PC-3 (cell line): ENCODE data around the gene PPP2CA. TPM values are rescaled to one million over a fixed set of nuclear protein-coding genes. Genes with fewer than 3 reads are reported as not detected.
A peak's percentile ranks its signal among the peaks of the same experiment; 100 is the strongest.

ENCODE experiments used
- ATAC-seq: fragments of 200-7000 bp; cut with Tn5 transposase; 2 replicates; pipeline ENCODE4 v1.9.1; 2020; ENCODE audit warnings: mild to moderate bottlenecking, moderate library complexity
- BruUV-seq: library from RNA; stranded (reverse); fragments of 400-500 nt; replicated peaks from 2 replicates; lab custom pipeline; 2021; lab: Mats Ljungman, UMichigan
- CTCF ChIA-PET: fragments of 300-600 bp; sonication (Branson Sonifier 250); formaldehyde crosslinking; loops from one replicate; lab custom pipeline; 2022; ENCODE audit warnings: antibody characterized with exemption; lab: Charles Lee
- POLR2A ChIA-PET: fragments of 300-600 bp; sonication (Branson Sonifier 250); formaldehyde crosslinking; loops from one replicate; lab custom pipeline; 2022; ENCODE audit warnings: antibody characterized with exemption; ENCODE audit not compliant: unreplicated experiment; lab: Charles Lee
- DNase-seq: peaks from one replicate; pipeline ENCODE4 v3.0.0-alpha.2; 2015
- H2AFZ ChIP-seq: fragments of 300-600 bp; sonication (generic); 2 replicates; pipeline ENCODE4 v1.6.0; 2016; ENCODE audit warnings: antibody characterized with exemption, low read length
- H3F3A ChIP-seq: fragments of 300-600 bp; sonication (generic); one replicate; pipeline ENCODE4 v1.6.0; 2017; ENCODE audit warnings: antibody characterized with exemption, low read length, control low read depth, mild to moderate bottlenecking; ENCODE audit not compliant: unreplicated experiment
- H3K27ac ChIP-seq: fragments of 300-600 bp; sonication (generic); 2 replicates; pipeline ENCODE4 v1.5.1; 2016; ENCODE audit warnings: mild to moderate bottlenecking, low read length
- H3K27me3 ChIP-seq: fragments of 300-600 bp; sonication (generic); 2 replicates; pipeline ENCODE4 v1.6.1; 2016; ENCODE audit warnings: low read length, mixed read lengths
- H3K36me3 ChIP-seq: fragments of 300-600 bp; sonication (generic); 2 replicates; pipeline ENCODE4 v1.6.1; 2016; ENCODE audit warnings: low read depth, mixed run types, low read length, mixed read lengths
- H3K4me1 ChIP-seq: fragments of 300-600 bp; sonication (generic); 2 replicates; pipeline ENCODE4 v1.5.1; 2016; ENCODE audit warnings: low read length; ENCODE audit not compliant: insufficient read depth
- H3K4me2 ChIP-seq: fragments of 300-600 bp; sonication (generic); 2 replicates; pipeline ENCODE4 v1.6.0; 2016; ENCODE audit warnings: low read length
- H3K4me3 ChIP-seq: fragments of 300-600 bp; sonication (generic); 2 replicates; pipeline ENCODE4 v1.5.1; 2016; ENCODE audit warnings: mild to moderate bottlenecking, low read length, mixed read lengths
- H3K79me2 ChIP-seq: fragments of 300-600 bp; sonication (generic); 2 replicates; pipeline ENCODE4 v1.6.1; 2017; ENCODE audit warnings: low read length, mixed read lengths
- H3K9ac ChIP-seq: fragments of 300-600 bp; sonication (generic); 2 replicates; pipeline ENCODE4 v1.6.0; 2016; ENCODE audit warnings: mild to moderate bottlenecking, low read length
- H3K9me2 ChIP-seq: fragments of 300-600 bp; sonication (generic); replicated peaks from 2 replicates; pipeline ENCODE4 v1.6.1; 2016; ENCODE audit warnings: mixed run types, low read length, mixed read lengths
- H3K9me3 ChIP-seq: fragments of 300-600 bp; sonication (generic); 2 replicates; pipeline ENCODE4 v1.6.1; 2016; ENCODE audit warnings: low read length, mixed read lengths
- H4K20me1 ChIP-seq: fragments of 300-600 bp; sonication (generic); 2 replicates; pipeline ENCODE4 v1.6.1; 2016; ENCODE audit warnings: low read length, mixed read lengths
- EZH2 ChIP-seq: fragments of 300-600 bp; sonication (generic); IDR thresholded peaks from one replicate; pipeline ENCODE4 v1.6.1; 2017; ENCODE audit warnings: antibody characterized with exemption, mild to moderate bottlenecking, low read length; ENCODE audit not compliant: unreplicated experiment
- EZH2phosphoT487 ChIP-seq: fragments of 300-600 bp; sonication (generic); IDR thresholded peaks from 2 replicates; pipeline ENCODE4 v1.6.1; 2018; ENCODE audit warnings: mild to moderate bottlenecking, antibody characterized with exemption, low read length, borderline replicate concordance
- intact Hi-C: fragments of 100-400 bp; cut with micrococcal nuclease; formaldehyde crosslinking; loops from 2 replicates; pipeline ENCODE4 v1.9.0; 2023
- total RNA-seq: library from RNA; depleted of rRNA; stranded (reverse); fragments of >200 nt; gene quantifications from 2 replicates; pipeline ENCODE4 v1.2.3, GENCODE V29; 2014
- TF ChIP-seq, protein P1 (sequence below): fragments of 300-600 bp; sonication (generic); conservative IDR thresholded peaks from 2 replicates; pipeline ENCODE4 v1.5.1; 2017; ENCODE audit warnings: antibody characterized with exemption, low read depth, mild to moderate bottlenecking, low read length

PPP2CA gene
- total RNA-seq, 1 experiment from 2014 or later: 184 TPM

DNA sequence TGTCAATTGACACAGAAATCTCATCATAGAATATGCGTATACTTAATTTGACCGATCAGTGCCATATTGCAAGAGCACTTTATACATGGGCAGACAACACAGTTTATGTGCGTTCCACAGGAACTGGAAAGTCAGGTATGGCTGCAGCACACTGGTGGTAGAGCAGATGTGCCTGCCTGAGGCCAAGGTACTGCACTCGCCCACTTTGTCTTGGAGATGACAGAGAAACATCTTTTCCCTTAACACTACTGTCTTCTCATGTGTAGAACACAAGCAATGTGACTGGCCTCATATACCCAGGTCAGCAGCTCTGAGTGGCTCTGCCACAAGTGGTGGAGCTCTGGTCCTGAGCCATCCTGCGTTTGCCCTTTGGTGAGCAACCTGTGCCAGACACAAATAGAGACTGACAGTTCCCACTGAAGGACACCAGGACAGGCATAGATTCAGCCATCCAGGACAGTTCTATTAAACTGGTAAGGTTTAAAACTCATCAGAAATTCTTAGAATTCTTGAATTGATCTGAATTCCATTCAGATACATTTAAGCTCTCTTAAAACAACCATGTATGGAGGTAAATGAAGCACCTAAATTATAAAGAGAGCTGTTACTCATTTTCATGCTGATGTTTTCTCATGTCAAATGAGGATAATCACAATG is 21.0 kb upstream of the PPP2CA start:
- Histone ChIP-seq H3K27me3 (no peaks in the 10 kb centered on the region), H2AFZ (no peak overlapping the region), H3K4me1 (peaks cover 43% of the 10 kb centered on the region), H3K9me3 (no peaks in the 10 kb centered on the region), H3K4me3 (peak overlapping the region; percentile 40; the same call in 1 of the 2 replicates), H3K4me2 (peak overlapping the region; percentile 74), H3K79me2 (no peaks in the 10 kb centered on the region), H3F3A (peaks cover 8% of the 10 kb centered on the region), H4K20me1 (no peaks in the 10 kb centered on the region), H3K36me3 (no peaks in the 10 kb centered on the region), H3K9me2 (no peaks in the 10 kb centered on the region), H3K9ac (peak overlapping the region; percentile 24; the same call in 1 of the 2 replicates), H3K27ac (peak overlapping the region; percentile 87)
- DNase-seq (peak; percentile 58), ATAC-seq (peak; percentile 5; the same call in 1 of the 2 replicates)
- TF ChIP-seq, protein P1, sequence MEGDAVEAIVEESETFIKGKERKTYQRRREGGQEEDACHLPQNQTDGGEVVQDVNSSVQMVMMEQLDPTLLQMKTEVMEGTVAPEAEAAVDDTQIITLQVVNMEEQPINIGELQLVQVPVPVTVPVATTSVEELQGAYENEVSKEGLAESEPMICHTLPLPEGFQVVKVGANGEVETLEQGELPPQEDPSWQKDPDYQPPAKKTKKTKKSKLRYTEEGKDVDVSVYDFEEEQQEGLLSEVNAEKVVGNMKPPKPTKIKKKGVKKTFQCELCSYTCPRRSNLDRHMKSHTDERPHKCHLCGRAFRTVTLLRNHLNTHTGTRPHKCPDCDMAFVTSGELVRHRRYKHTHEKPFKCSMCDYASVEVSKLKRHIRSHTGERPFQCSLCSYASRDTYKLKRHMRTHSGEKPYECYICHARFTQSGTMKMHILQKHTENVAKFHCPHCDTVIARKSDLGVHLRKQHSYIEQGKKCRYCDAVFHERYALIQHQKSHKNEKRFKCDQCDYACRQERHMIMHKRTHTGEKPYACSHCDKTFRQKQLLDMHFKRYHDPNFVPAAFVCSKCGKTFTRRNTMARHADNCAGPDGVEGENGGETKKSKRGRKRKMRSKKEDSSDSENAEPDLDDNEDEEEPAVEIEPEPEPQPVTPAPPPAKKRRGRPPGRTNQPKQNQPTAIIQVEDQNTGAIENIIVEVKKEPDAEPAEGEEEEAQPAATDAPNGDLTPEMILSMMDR: no peak
- TF ChIP-seq EZH2 (no peak), EZH2phosphoT487 (no peak)
- ChIA-PET CTCF (no interaction called here), POLR2A (interaction anchor here (1.1 to 1.2 kb wide), 2 partner anchors 21 to 70 kb away, joined by 3 to 15 read pairs; partner anchors contain the start of gene PPP2CA)
- intact Hi-C loops: no loop called here
- BruUV-seq: TSS peak; percentile 70

DNA sequence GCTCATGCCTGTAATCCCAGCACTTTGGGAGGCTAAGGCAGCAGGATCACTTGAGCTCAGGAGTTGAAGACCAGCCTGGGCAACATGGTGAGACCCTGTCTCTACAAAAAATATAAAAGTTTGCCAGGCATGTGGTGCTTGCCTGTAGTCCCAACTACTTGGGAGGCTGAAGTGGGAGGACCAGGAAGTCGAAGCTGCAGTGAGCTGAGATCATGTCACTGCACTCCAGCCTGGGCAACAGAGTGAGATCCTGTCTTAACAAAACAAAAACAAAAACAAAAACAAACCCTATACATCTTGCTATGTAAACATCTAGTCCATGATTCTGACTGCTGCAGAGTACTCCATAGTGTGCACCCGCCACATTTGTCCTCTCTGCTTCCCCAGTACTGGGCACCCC is 19.8 kb upstream of the PPP2CA start:
- H3K36me3 ChIP-seq: no peaks in the 10 kb centered on the region
- H3K9ac ChIP-seq: peak overlapping the region; percentile 43; the same call in 1 of the 2 replicates
- no peaks in the 10 kb centered on the region for H3K27me3 ChIP-seq
- no TSS peak for BruUV-seq
- POLR2A ChIA-PET: interaction anchor here (0.5 to 1.8 kb wide), 3 partner anchors 20 to 37 kb away, joined by 3 to 16 read pairs (median 8); partner anchors contain the start of gene PPP2CA
- H3K9me2 ChIP-seq: no peaks in the 10 kb centered on the region
- no peaks in the 10 kb centered on the region for H3K79me2 ChIP-seq
- peak overlapping the region; percentile 93 for H3K4me2 ChIP-seq
- H3K27ac ChIP-seq: peak overlapping the region; percentile 86
- ATAC-seq (no peak), DNase-seq (no peak)
- no peak overlapping the region for H2AFZ ChIP-seq
- peak overlapping the region; percentile 65; the same call in 1 of the 2 replicates for H3K4me3 ChIP-seq
- H4K20me1 ChIP-seq: no peaks in the 10 kb centered on the region
- H3K9me3 ChIP-seq: no peaks in the 10 kb centered on the region
- TF ChIP-seq EZH2phosphoT487: no peak
- no peak for TF ChIP-seq EZH2
- TF ChIP-seq, protein P1: no peak
- CTCF ChIA-PET: interaction anchor here (0.7 kb wide), 1 partner anchor 20 kb away, joined by 3 read pairs; the partner anchor contains the start of gene PPP2CA
- H3F3A ChIP-seq: peaks cover 8% of the 10 kb centered on the region
- peaks cover 47% of the 10 kb centered on the region for H3K4me1 ChIP-seq
- intact Hi-C loops: loop anchor here (1.0 kb wide), 2 partner anchors 19 to 44 kb away; partner anchors contain the start of gene PPP2CA
